GM23338 (cell line): ENCODE data around the gene RAB20. TPM values are rescaled to one million over a fixed set of nuclear protein-coding genes. Genes with fewer than 3 reads are reported as not detected.

ENCODE experiments used
- ATAC-seq: fragments of 200-7000 bp; cut with Tn5 transposase; 3 replicates; pipeline ENCODE4 v1.9.1; 2020
- DNase-seq: peaks from one replicate; pipeline ENCODE4 v3.0.0-alpha.2; 2015; ENCODE audit warnings: low spot score
- H2AFZ ChIP-seq: fragments of 200-600 bp; sonication (generic); 2 replicates; pipeline ENCODE4 v1.8.0; 2016; ENCODE audit warnings: antibody characterized with exemption, mild to moderate bottlenecking, moderate library complexity
- H3F3A ChIP-seq: fragments of 200-600 bp; sonication (generic); replicated peaks from 2 replicates; pipeline ENCODE4 v1.8.0; 2017; ENCODE audit warnings: antibody characterized with exemption, mixed run types, low read depth
- H3K27ac ChIP-seq: fragments of 200-600 bp; sonication (generic); 2 replicates; pipeline ENCODE4 v1.6.1; 2016; ENCODE audit warnings: low read depth
- H3K27me3 ChIP-seq: fragments of 200-600 bp; sonication (generic); 2 replicates; pipeline ENCODE4 v1.8.0; 2016; ENCODE audit warnings: mild to moderate bottlenecking, mixed run types, moderate library complexity; ENCODE audit not compliant: insufficient read depth
- H3K36me3 ChIP-seq: fragments of 200-600 bp; sonication (generic); 2 replicates; pipeline ENCODE4 v1.8.0; 2016; ENCODE audit warnings: mild to moderate bottlenecking; ENCODE audit not compliant: insufficient read depth
- H3K4me1 ChIP-seq: fragments of 200-600 bp; sonication (generic); 2 replicates; pipeline ENCODE4 v1.8.0; 2016; ENCODE audit warnings: mild to moderate bottlenecking, moderate library complexity; ENCODE audit not compliant: insufficient read depth
- H3K4me2 ChIP-seq: fragments of 200-600 bp; sonication (generic); 2 replicates; pipeline ENCODE4 v1.7.1; 2017; ENCODE audit warnings: mixed run types
- H3K4me3 ChIP-seq: fragments of 200-600 bp; sonication (generic); 2 replicates; pipeline ENCODE4 v1.6.1; 2016; ENCODE audit warnings: mixed run types
- H3K79me2 ChIP-seq: fragments of 200-600 bp; sonication (generic); replicated peaks from 2 replicates; pipeline ENCODE4 v1.8.0; 2017; ENCODE audit warnings: mild to moderate bottlenecking; ENCODE audit not compliant: insufficient read depth
- H3K9me2 ChIP-seq: fragments of 200-600 bp; sonication (generic); 2 replicates; pipeline ENCODE4 v1.8.0; 2017; ENCODE audit not compliant: insufficient read depth
- H4K20me1 ChIP-seq: fragments of 200-600 bp; sonication (generic); replicated peaks from 2 replicates; pipeline ENCODE4 v1.8.0; 2017; ENCODE audit warnings: mild to moderate bottlenecking; ENCODE audit not compliant: insufficient read depth
- H3K27ac Mint-ChIP-seq: 2 replicates; pipeline ENCODE4 v1.8.0; 2020; ENCODE audit warnings: inconsistent platforms, mild to moderate bottlenecking, moderate library complexity, mixed read lengths
- H3K27me3 Mint-ChIP-seq: 3 replicates; pipeline ENCODE4 v1.8.0; 2022; ENCODE audit warnings: low read depth, mild to moderate bottlenecking, moderate library complexity, mixed read lengths, inconsistent platforms; ENCODE audit not compliant: insufficient read depth, poor library complexity
- H3K36me3 Mint-ChIP-seq: 3 replicates; pipeline ENCODE4 v1.8.0; 2021; ENCODE audit warnings: low read depth, mild to moderate bottlenecking, inconsistent platforms, moderate library complexity, mixed read lengths
- H3K4me1 Mint-ChIP-seq: 3 replicates; pipeline ENCODE4 v1.8.0; 2020; ENCODE audit warnings: mild to moderate bottlenecking, inconsistent platforms, mixed read lengths
- H3K4me3 Mint-ChIP-seq: 3 replicates; pipeline ENCODE4 v1.8.0; 2021; ENCODE audit warnings: moderate library complexity, mild to moderate bottlenecking, inconsistent platforms, mixed read lengths
- H3K9me3 Mint-ChIP-seq: 3 replicates; pipeline ENCODE4 v1.8.0; 2020; ENCODE audit warnings: moderate library complexity, mild to moderate bottlenecking, inconsistent platforms, mixed read lengths
- CREB1 ChIP-seq: fragments of 250-450 bp; sonication (Bioruptor Pico); IDR thresholded peaks from 2 replicates; pipeline ENCODE4 v1.5.0; 2020; ENCODE audit warnings: low read depth, mild to moderate bottlenecking, moderate library complexity
- ETS1 ChIP-seq: IDR thresholded peaks from 2 replicates; pipeline ENCODE4 v1.6.1; 2016; ENCODE audit warnings: antibody characterized with exemption
- EZH2 ChIP-seq: fragments of 200-600 bp; sonication (generic); IDR thresholded peaks from one replicate; pipeline ENCODE4 v1.8.0; 2017; ENCODE audit warnings: antibody characterized with exemption, mild to moderate bottlenecking, low read depth; ENCODE audit not compliant: unreplicated experiment
- EZH2phosphoT487 ChIP-seq: fragments of 200-600 bp; sonication (generic); IDR thresholded peaks from one replicate; pipeline ENCODE4 v1.8.1; 2018; ENCODE audit warnings: antibody characterized with exemption; ENCODE audit not compliant: unreplicated experiment
- NANOG ChIP-seq: IDR thresholded peaks from 2 replicates; pipeline ENCODE4 v1.6.1; 2016; ENCODE audit warnings: antibody characterized with exemption, borderline replicate concordance
- POLR2AphosphoS5 ChIP-seq: IDR thresholded peaks from 2 replicates; pipeline ENCODE4 v1.6.1; 2016; ENCODE audit warnings: antibody characterized with exemption, low read depth
- REST ChIP-seq: IDR thresholded peaks from one replicate; pipeline ENCODE4 v1.6.1; 2018; ENCODE audit warnings: antibody characterized with exemption; ENCODE audit not compliant: unreplicated experiment
- ZNF114 ChIP-seq: fragments of 250-450 bp; sonication (Bioruptor Pico); IDR thresholded peaks from 2 replicates; pipeline ENCODE4 v1.5.0; 2020; ENCODE audit warnings: mild to moderate bottlenecking, moderate library complexity
- ZNF462 ChIP-seq: fragments of 250-450 bp; sonication (Bioruptor Pico); IDR thresholded peaks from 2 replicates; pipeline ENCODE4 v1.5.0; 2020; ENCODE audit warnings: mild to moderate bottlenecking, moderate library complexity
- polyA plus RNA-seq: library from polyadenylated mRNA; unstranded; fragments of >200 nt; fragmentation: Nextera tagmentation; extraction: Ambion mirVana; gene quantifications from 2 replicates; pipeline ENCODE4 v1.2.1, GENCODE V29; 2016
- total RNA-seq: library from RNA; depleted of rRNA; stranded (reverse); fragments of >200 nt; shearing (Covaris generic); gene quantifications from 2 replicates; pipeline ENCODE4 v1.2.3, GENCODE V29; 2014

RAB20 gene
- total and polyA plus RNA-seq, 2 experiments from 2014 or later: 12.3 to 26.6 TPM

- TF ChIP-seq ETS1 (no peak), CREB1 (CRISPR knock-in tag) (no peak)
These were observed 42.5 kb downstream of the RAB20 start (continued) for GRCh38 chr13:110519046-110519445.

- Histone ChIP-seq H4K20me1 (no peaks in the 10 kb centered on the region), H3K27ac (no peak overlapping the region), H2AFZ (no peak overlapping the region), H3K36me3 (no peaks in the 10 kb centered on the region), H3K79me2 (no peaks in the 10 kb centered on the region), H3K4me3 (no peak overlapping the region), H3F3A (no peaks in the 10 kb centered on the region), H3K4me1 (no peaks in the 10 kb centered on the region), H3K4me2 (no peak overlapping the region), H3K9me2 (no peaks in the 10 kb centered on the region), H3K27me3 (no peaks in the 10 kb centered on the region)
- no peak for DNase-seq
- Mint-ChIP-seq H3K9me3 (no peaks in the 10 kb centered on the region), H3K4me1 (peaks cover 7% of the 10 kb centered on the region), H3K36me3 (no peaks in the 10 kb centered on the region), H3K27me3 (peaks cover 13% of the 10 kb centered on the region), H3K4me3 (no peak overlapping the region), H3K27ac (no peak overlapping the region)
- peak; percentile 27 for ATAC-seq
- TF ChIP-seq POLR2AphosphoS5 (0 out of 2 replicates have a peak, but pooled peaks have one; percentile 29), ZNF114 (CRISPR knock-in tag) (no peak)
These were observed 43.0 kb downstream of the RAB20 start for GRCh38 chr13:110518571-110518970.

GRCh38 chr13:110518226-110518525 is 43.3 kb downstream of the RAB20 start:
- Histone ChIP-seq H3K36me3 (no peaks in the 10 kb centered on the region), H4K20me1 (no peaks in the 10 kb centered on the region), H3F3A (no peaks in the 10 kb centered on the region), H3K9me2 (no peaks in the 10 kb centered on the region), H3K27ac (no peak overlapping the region), H3K79me2 (no peaks in the 10 kb centered on the region), H3K27me3 (no peaks in the 10 kb centered on the region), H3K4me2 (no peak overlapping the region), H3K4me3 (no peak overlapping the region), H3K4me1 (no peaks in the 10 kb centered on the region), H2AFZ (no peak overlapping the region)
- Mint-ChIP-seq H3K9me3 (no peaks in the 10 kb centered on the region), H3K4me3 (no peak overlapping the region), H3K27ac (no peak overlapping the region), H3K27me3 (peaks cover 13% of the 10 kb centered on the region), H3K4me1 (peaks cover 7% of the 10 kb centered on the region), H3K36me3 (no peaks in the 10 kb centered on the region)
- ATAC-seq (peak; percentile 37), DNase-seq (no peak)
- TF ChIP-seq REST (no peak), POLR2AphosphoS5 (no peak), NANOG (no peak), EZH2 (no peak), EZH2phosphoT487 (no peak), ZNF462 (CRISPR knock-in tag) (no peak)
